H1 (cell line): Measurements from ENCODE around the gene ABCF2. TPM values are rescaled to one million over a fixed set of nuclear protein-coding genes. Genes with fewer than 3 reads are reported as not detected.

Experiments
- CTCF ChIA-PET: fragments of 300-600 bp; sonication (Branson Sonifier 250); formaldehyde crosslinking; loops from one replicate; lab custom pipeline; 2021; ENCODE audit not compliant: partially characterized antibody; lab: Charles Lee
- POLR2A ChIA-PET: fragments of 300-600 bp; sonication (Branson Sonifier 250); formaldehyde crosslinking; loops from one replicate; lab custom pipeline; 2021; ENCODE audit warnings: inconsistent platforms; ENCODE audit not compliant: partially characterized antibody; lab: Charles Lee
- DNase-seq, 2 experiments: peaks; one replicate each; pipeline versions ENCODE4 v3.0.0 to v3.0.0-alpha.2; 2010 to 2022; ENCODE audit warnings: low spot score in 2 of 2, low read depth in 1 of 2, mixed read lengths in 1 of 2
- FAIRE-seq: peaks from 2 replicates; lab custom pipeline; 2011; peaks lifted over from hg19 to GRCh38; lab: Jason Lieb, UNC
- H2AFZ ChIP-seq: 2 replicates; pipeline ENCODE4 v1.8.1; 2012; ENCODE audit warnings: low read length, inconsistent platforms
- H2AK5ac ChIP-seq: 2 replicates; pipeline ENCODE4 v1.6.1; 2013; ENCODE audit warnings: low read depth, low read length
- H2BK120ac ChIP-seq: replicated peaks from 2 replicates; pipeline ENCODE3; 2013; ENCODE audit warnings: low read depth, low read length, inconsistent platforms
- H2BK12ac ChIP-seq: 2 replicates; pipeline ENCODE4 v1.6.1; 2013; ENCODE audit warnings: low read depth, low read length
- H2BK15ac ChIP-seq: 2 replicates; pipeline ENCODE4 v1.6.1; 2013; ENCODE audit warnings: low read length
- H2BK20ac ChIP-seq: 2 replicates; pipeline ENCODE4 v1.6.1; 2013; ENCODE audit warnings: low read length
- H2BK5ac ChIP-seq: 2 replicates; pipeline ENCODE4 v1.6.1; 2013; ENCODE audit warnings: low read depth, low read length
- H3K14ac ChIP-seq: 2 replicates; pipeline ENCODE4 v1.6.1; 2013; ENCODE audit warnings: inconsistent platforms; ENCODE audit not compliant: insufficient read length
- H3K18ac ChIP-seq: 2 replicates; pipeline ENCODE4 v1.6.1; 2013; ENCODE audit warnings: low read length; ENCODE audit errors: extremely low read depth
- H3K23ac ChIP-seq: 2 replicates; pipeline ENCODE4 v1.6.1; 2013; ENCODE audit warnings: inconsistent platforms; ENCODE audit not compliant: insufficient read length
- H3K23me2 ChIP-seq: 2 replicates; pipeline ENCODE4 v1.6.1; 2013; ENCODE audit warnings: low read depth, low read length
- H3K27ac ChIP-seq: 2 replicates; pipeline ENCODE4 v1.6.1; 2011; ENCODE audit warnings: low read depth, low read length, inconsistent platforms
- H3K27me3 ChIP-seq, 4 experiments: replicated peaks in 1 of 4; 1 replicate in 1 of 4; 2 replicates in 3 of 4; pipeline versions ENCODE4 v1.6.1 to v1.8.1; 2011 to 2013; ENCODE audit warnings: low read length in 3 of 4, mild to moderate bottlenecking in 3 of 4, inconsistent platforms in 2 of 4, mixed read lengths in 2 of 4, moderate library complexity in 1 of 4; ENCODE audit not compliant: control insufficient read depth in 3 of 4, insufficient read depth in 3 of 4; ENCODE audit errors: extremely low read depth in 1 of 4
- H3K36me3 ChIP-seq, 4 experiments: 2 replicates each; pipeline versions ENCODE4 v1.6.1 to v1.8.1; 2011 to 2013; ENCODE audit warnings: mild to moderate bottlenecking in 4 of 4, low read length in 3 of 4, moderate library complexity in 2 of 4, control low read depth in 1 of 4, inconsistent platforms in 1 of 4; ENCODE audit not compliant: insufficient read depth in 4 of 4, control insufficient read depth in 2 of 4
- H3K4ac ChIP-seq: replicated peaks from 2 replicates; pipeline ENCODE3; 2013; ENCODE audit warnings: low read length, low read depth, mixed read lengths, inconsistent platforms; ENCODE audit not compliant: insufficient read length
- H3K4me1 ChIP-seq, 4 experiments: replicated peaks in 1 of 4; 1 replicate in 1 of 4; 2 replicates in 3 of 4; pipeline versions ENCODE4 v1.6.1 to v1.8.1; 2011 to 2013; ENCODE audit warnings: low read length in 3 of 4, inconsistent platforms in 2 of 4, mixed read lengths in 1 of 4; ENCODE audit not compliant: insufficient read depth in 4 of 4, control insufficient read depth in 3 of 4
- H3K4me2 ChIP-seq, 2 experiments: 2 replicates each; pipeline versions ENCODE4 v1.6.1 to v1.8.1; 2011 to 2013; ENCODE audit warnings: low read depth in 2 of 2, low read length in 2 of 2, control low read depth in 1 of 2, inconsistent platforms in 1 of 2, mild to moderate bottlenecking in 1 of 2; ENCODE audit not compliant: insufficient read depth in 1 of 2
- H3K4me3 ChIP-seq, 4 experiments: fragments of 200-600, 300-600 bp in 1 of 4; sonication (generic), shearing (Covaris generic), sonication (Bioruptor Twin) in 1 of 4; 2 replicates each; pipeline versions ENCODE4 v1.5.1 to v1.8.1; 2011 to 2016; ENCODE audit warnings: low read length in 4 of 4, low read depth in 3 of 4, control low read depth in 2 of 4, inconsistent platforms in 2 of 4, mild to moderate bottlenecking in 2 of 4, mixed read lengths in 1 of 4, moderate library complexity in 1 of 4; ENCODE audit not compliant: insufficient read depth in 2 of 4; ENCODE audit errors: extremely low read depth in 1 of 4
- H3K56ac ChIP-seq: replicated peaks from 2 replicates; pipeline ENCODE3; 2013; ENCODE audit warnings: low read depth, mild to moderate bottlenecking, mixed read lengths, low read length, inconsistent platforms; ENCODE audit not compliant: insufficient read length
- H3K79me1 ChIP-seq: 2 replicates; pipeline ENCODE4 v1.6.1; 2013; ENCODE audit warnings: low read depth, low read length, control low read depth
- H3K79me2 ChIP-seq, 2 experiments: 2 replicates each; pipeline versions ENCODE4 v1.6.1 to v1.8.1; 2012 to 2013; ENCODE audit warnings: low read length in 2 of 2, mild to moderate bottlenecking in 2 of 2, inconsistent platforms in 1 of 2; ENCODE audit not compliant: insufficient read depth in 2 of 2, control insufficient read depth in 1 of 2
- H3K9ac ChIP-seq, 4 experiments: replicated peaks in 1 of 4; 1 replicate in 1 of 4; 2 replicates in 3 of 4; pipeline versions ENCODE4 v1.6.1 to v1.8.1; 2011 to 2013; ENCODE audit warnings: low read depth in 3 of 4, low read length in 3 of 4, control low read depth in 2 of 4, mild to moderate bottlenecking in 2 of 4, moderate library complexity in 2 of 4, inconsistent platforms in 1 of 4; ENCODE audit errors: extremely low read depth in 1 of 4
- H3K9me3 ChIP-seq, 2 experiments: 2 replicates each; pipeline versions ENCODE4 v1.6.1 to v1.8.1; 2012 to 2013; ENCODE audit warnings: mild to moderate bottlenecking in 2 of 2, moderate library complexity in 2 of 2, control low read depth in 1 of 2, inconsistent platforms in 1 of 2, low read depth in 1 of 2, low read length in 1 of 2, mixed read lengths in 1 of 2; ENCODE audit not compliant: insufficient read depth in 2 of 2
- H4K20me1 ChIP-seq, 2 experiments: replicated peaks in 1 of 2; 2 replicates each; pipeline versions ENCODE3 to v1.8.1; 2011 to 2013; ENCODE audit warnings: inconsistent platforms in 2 of 2, low read length in 2 of 2, mild to moderate bottlenecking in 1 of 2; ENCODE audit not compliant: insufficient read depth in 2 of 2, control insufficient read depth in 1 of 2
- H4K5ac ChIP-seq: 2 replicates; pipeline ENCODE4 v1.6.1; 2013; ENCODE audit warnings: low read length, low read depth, mixed read lengths, inconsistent platforms; ENCODE audit not compliant: insufficient read length
- H4K8ac ChIP-seq: 2 replicates; pipeline ENCODE4 v1.8.0; 2013; ENCODE audit warnings: mild to moderate bottlenecking, moderate library complexity, low read length, inconsistent platforms; ENCODE audit not compliant: insufficient read depth; ENCODE audit errors: extremely low read depth
- H4K91ac ChIP-seq: replicated peaks from 2 replicates; pipeline ENCODE3; 2013; ENCODE audit warnings: low read length, mixed read lengths, inconsistent platforms; ENCODE audit not compliant: insufficient read length
- GABPA ChIP-seq: IDR thresholded peaks from 2 replicates; pipeline ENCODE4 v1.6.1; 2011; ENCODE audit warnings: mild to moderate bottlenecking, low read length, moderate library complexity, borderline replicate concordance; ENCODE audit not compliant: insufficient read depth
- JUN ChIP-seq: IDR thresholded peaks from 2 replicates; pipeline ENCODE4 v1.6.1; 2011; ENCODE audit warnings: low read depth, mild to moderate bottlenecking, improper control_type of control experiment, low read length
- NANOG ChIP-seq: IDR thresholded peaks from 2 replicates; pipeline ENCODE4 v1.6.1; 2011; ENCODE audit warnings: low read length, low read depth, mild to moderate bottlenecking, inconsistent platforms; ENCODE audit not compliant: insufficient read depth, poor library complexity, severe bottlenecking
- RFX5 ChIP-seq: IDR thresholded peaks from 2 replicates; pipeline ENCODE4 v1.6.1; 2011; ENCODE audit warnings: low read depth, low read length, improper control_type of control experiment, borderline replicate concordance
- SP1 ChIP-seq: IDR thresholded peaks from 2 replicates; pipeline ENCODE4 v1.6.1; 2011; ENCODE audit warnings: low read depth, low read length
- SUZ12 ChIP-seq: fragments of 200-600 bp; sonication (generic); IDR thresholded peaks from 2 replicates; pipeline ENCODE4 v1.6.1; 2012; ENCODE audit warnings: mild to moderate bottlenecking, inconsistent platforms, low read length, moderate library complexity, mixed read lengths
- TAF1 ChIP-seq: IDR thresholded peaks from 2 replicates; pipeline ENCODE4 v1.6.1; 2011; ENCODE audit warnings: mild to moderate bottlenecking, low read depth, low read length
- TCF12 ChIP-seq: IDR thresholded peaks from 2 replicates; pipeline ENCODE4 v1.6.1; 2011; ENCODE audit warnings: low read depth, mild to moderate bottlenecking, low read length
- WGBS, 2 experiments: shearing (Covaris generic) in 1 of 2; methylation state at CpG; one replicate each; pipeline versions ENCODE4 v1.1.6 to v1.1.7; 2013 to 2015; ENCODE audit warnings: low lambda C conversion rate in 2 of 2, mixed read lengths in 2 of 2, inconsistent platforms in 1 of 2, low coverage in 1 of 2, missing lambda C conversion rate in 1 of 2; ENCODE audit not compliant: insufficient replicate concordance in 2 of 2, insufficient coverage in 1 of 2, insufficient read length in 1 of 2; ENCODE audit errors: extremely low coverage in 1 of 2, missing lambda C conversion rate in 1 of 2; 5-methylcytosine and 5-hydroxymethylcytosine counted together
- polyA plus RNA-seq, 7 experiments: library from polyadenylated mRNA; depleted of rRNA in 3 of 7; stranded (reverse) in 5 of 7; unstranded in 2 of 7; fragments of >200 nt in 5 of 7; fragments of 200-250 nt in 2 of 7; gene quantifications; 1 replicate in 5 of 7; 2 replicates in 1 of 7; 4 replicates in 1 of 7; pipeline versions ENCODE4 v1.2.1 to v1.2.3, GENCODE V29; 2011 to 2013; ENCODE audit warnings: missing spikeins in 2 of 7, mixed read lengths in 2 of 7
- total RNA-seq: library from RNA; stranded (reverse); fragmentation: NEBNext Ultra II Directional; extraction: Animal tissue kit (Norgen Biotek cat#: 25700); gene quantifications from 2 replicates; pipeline ENCODE4 v1.2.1, GENCODE V29; 2021
- TF ChIP-seq, protein P1 (sequence below): IDR thresholded peaks from 2 replicates; pipeline ENCODE4 v1.6.1; 2012; ENCODE audit warnings: inconsistent platforms

The ABCF2 gene
- total and polyA plus RNA-seq, 2 of the 8 experiments (the other 6 are each of a cell fraction or from before 2014, with no cell fraction given): 28.0 to 55.0 TPM

DNA sequence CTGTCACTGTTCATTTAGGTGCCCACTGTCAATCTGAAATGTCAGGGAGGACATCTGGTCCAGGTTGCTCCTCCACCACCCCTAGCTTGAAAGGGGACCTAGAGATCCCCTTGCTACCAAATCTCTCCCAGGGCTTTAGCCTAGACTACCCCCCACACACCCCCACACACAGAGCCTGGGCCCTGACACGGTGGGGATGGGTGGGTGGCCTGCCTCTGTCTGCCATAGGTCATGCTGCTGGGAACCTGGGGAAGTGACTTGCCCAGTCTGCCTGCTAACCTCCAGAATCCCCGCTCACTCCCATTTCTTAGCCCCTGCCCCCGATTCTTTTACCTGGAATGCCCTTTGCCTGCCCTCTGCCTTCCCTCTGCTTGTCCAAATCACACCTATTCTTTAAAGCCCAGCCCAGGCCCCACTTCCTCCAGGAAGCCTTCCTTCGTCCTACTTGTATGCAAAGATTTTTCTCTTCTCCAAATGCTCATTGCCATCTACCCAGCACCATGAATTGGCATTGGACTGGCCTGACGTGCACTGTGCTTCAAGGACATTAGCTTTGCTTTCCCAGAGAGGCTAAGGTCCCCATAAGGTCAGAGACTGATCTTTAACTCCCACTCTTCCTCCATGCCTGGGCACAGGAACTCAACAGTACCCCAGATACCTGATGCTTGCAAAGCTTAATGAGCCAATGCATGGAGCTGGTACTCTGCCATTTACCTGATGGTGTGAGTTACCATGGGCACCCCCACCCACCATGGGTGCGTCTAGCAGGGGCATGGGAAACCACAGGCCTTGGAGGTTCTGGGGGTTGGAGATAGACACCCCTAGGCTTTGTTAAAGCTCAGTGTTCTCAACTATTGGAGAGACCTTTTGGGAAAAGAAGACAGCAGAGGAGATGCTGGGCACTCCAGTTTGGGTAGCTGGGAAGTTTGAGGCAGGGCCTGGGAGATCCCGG, 23.5 kb upstream of the ABCF2 start:
- WGBS, 2 experiments: 70% methylated on average over 7 of the region's 7 CpGs; no CpG with 5 or more reads in 1 of the 2 experiments
- no peak overlapping the region; a peak in 1 of 7 replicates for H3K9ac ChIP-seq
- H4K5ac ChIP-seq: no peak overlapping the region
- H3K9me3 ChIP-seq: no peaks in the 10 kb centered on the region
- H3K36me3 ChIP-seq: no peaks in the 10 kb centered on the region
- H2BK20ac ChIP-seq: peak overlapping the region; percentile 43
- no peaks in the 10 kb centered on the region for H3K79me1 ChIP-seq
- peak overlapping the region; percentile 78; the same call in 1 of the 2 replicates for H3K18ac ChIP-seq
- 0 out of 2 replicates have a peak overlapping the region, but pooled peaks have one; percentile 88 for H2BK15ac ChIP-seq
- no peak overlapping the region for H2AFZ ChIP-seq
- H3K23me2 ChIP-seq: peaks cover 29% of the 10 kb centered on the region
- POLR2A ChIA-PET: interaction anchor here (0.7 to 3.1 kb wide), 3 partner anchors 9 to 27 kb away, joined by 3 to 22 read pairs (median 5); partner anchors contain the start of gene CHPF2
- H3K14ac ChIP-seq: no peak overlapping the region
- H3K79me2 ChIP-seq: no peaks in the 10 kb centered on the region
- H3K4me1 ChIP-seq: peaks cover 0 to 56% (median 38%) of the 10 kb centered on the region in 4 experiments; a peak in 6 of 7 replicates
- peak overlapping the region; percentile 77 to 99; a peak in 3 of 4 replicates for H3K4me2 ChIP-seq
- no peak overlapping the region for H3K23ac ChIP-seq
- no peak overlapping the region; the same call in none of the 2 replicates for H4K8ac ChIP-seq
- no peak for DNase-seq
- peaks cover 20 to 71% (median 60%) of the 10 kb centered on the region in 4 experiments for H3K27me3 ChIP-seq
- H2BK5ac ChIP-seq: peak overlapping the region; percentile 26; the same call in 1 of the 2 replicates
- no peak overlapping the region for H2BK120ac ChIP-seq
- H3K56ac ChIP-seq: no peak overlapping the region
- peaks cover 1 to 9% of the 10 kb centered on the region in 2 experiments for H4K20me1 ChIP-seq
- no peak overlapping the region for H3K27ac ChIP-seq
- FAIRE-seq: no peak
- H2BK12ac ChIP-seq: peak overlapping the region; percentile 96; the same call in 1 of the 2 replicates
- peak overlapping the region; percentile 8 for H4K91ac ChIP-seq
- peak overlapping the region; percentile 93 for H2AK5ac ChIP-seq
- CTCF ChIA-PET: interaction anchor here (0.7 to 3.3 kb wide), 9 partner anchors 9 to 120 kb away, joined by 3 to 14 read pairs (median 4); no protein-coding TSS in a partner anchor
- peak overlapping the region; percentile 64 for H3K4ac ChIP-seq
- no peak overlapping the region; a peak in 3 of 8 replicates for H3K4me3 ChIP-seq
- TF ChIP-seq TCF12 (no peak), GABPA (no peak), RFX5 (no peak), TAF1 (no peak), SP1 (no peak), SUZ12 (no peak; the same call in 1 of the 2 replicates), NANOG (no peak), JUN (no peak)
- TF ChIP-seq, protein P1, sequence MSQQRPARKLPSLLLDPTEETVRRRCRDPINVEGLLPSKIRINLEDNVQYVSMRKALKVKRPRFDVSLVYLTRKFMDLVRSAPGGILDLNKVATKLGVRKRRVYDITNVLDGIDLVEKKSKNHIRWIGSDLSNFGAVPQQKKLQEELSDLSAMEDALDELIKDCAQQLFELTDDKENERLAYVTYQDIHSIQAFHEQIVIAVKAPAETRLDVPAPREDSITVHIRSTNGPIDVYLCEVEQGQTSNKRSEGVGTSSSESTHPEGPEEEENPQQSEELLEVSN: no peak
